T-helper 1 cell treated with Interleukin-12 subunit alpha and Interleukin-12 subunit beta and Interleukin-4 antibody, amounts not matched to agents 30 μg/mL and 1 μg/mL, for 36 hours (primary cell): ENCODE results near the gene LRCH3.

ENCODE experiments used
- H3K27ac Mint-ChIP-seq: one replicate; pipeline ENCODE4 v1.8.0; 2021; ENCODE audit warnings: mild to moderate bottlenecking, mixed read lengths
- H3K27me3 Mint-ChIP-seq: one replicate; pipeline ENCODE4 v1.8.0; 2021; ENCODE audit warnings: low read depth, mixed read lengths
- H3K36me3 Mint-ChIP-seq: one replicate; pipeline ENCODE4 v1.8.0; 2021; ENCODE audit warnings: low read depth, mixed read lengths
- H3K4me1 Mint-ChIP-seq: one replicate; pipeline ENCODE4 v1.8.0; 2021; ENCODE audit warnings: low read depth, mixed read lengths
- H3K4me3 Mint-ChIP-seq: one replicate; pipeline ENCODE4 v1.8.0; 2021; ENCODE audit warnings: mild to moderate bottlenecking, moderate library complexity, mixed read lengths
- H3K9me3 Mint-ChIP-seq: one replicate; pipeline ENCODE4 v1.8.0; 2021; ENCODE audit warnings: mixed read lengths

Gene LRCH3

GRCh38 chr3:197836244-197836643, 45.2 kb downstream of the LRCH3 start:
- Mint-ChIP-seq H3K4me3 (no peak overlapping the region), H3K36me3 (peaks cover 30% of the 10 kb centered on the region), H3K27ac (no peak overlapping the region)

GRCh38 chr3:197837282-197837681, 46.2 kb downstream of the LRCH3 start:
- no peak overlapping the region for H3K4me3 Mint-ChIP-seq
- H3K27me3 Mint-ChIP-seq, result no peaks in the 10 kb centered on the region
- H3K4me1 Mint-ChIP-seq, result peaks cover 2% of the 10 kb centered on the region
- H3K27ac Mint-ChIP-seq, result no peak overlapping the region
- H3K9me3 Mint-ChIP-seq, result no peaks in the 10 kb centered on the region
- peaks cover 36% of the 10 kb centered on the region for H3K36me3 Mint-ChIP-seq

More at GRCh38 chr3:197836244-197836643, 45.2 kb downstream of the LRCH3 start:
- H3K9me3 Mint-ChIP-seq, result no peaks in the 10 kb centered on the region
- no peaks in the 10 kb centered on the region for H3K27me3 Mint-ChIP-seq
- H3K4me1 Mint-ChIP-seq, result peaks cover 2% of the 10 kb centered on the region

GRCh38 chr3:197841789-197842188, 50.7 kb downstream of the LRCH3 start:
- Mint-ChIP-seq H3K27ac (no peak overlapping the region), H3K4me1 (peaks cover 4% of the 10 kb centered on the region), H3K36me3 (peaks cover 35% of the 10 kb centered on the region), H3K27me3 (no peaks in the 10 kb centered on the region), H3K9me3 (no peaks in the 10 kb centered on the region), H3K4me3 (no peak overlapping the region)

GRCh38 chr3:197846491-197846890, 55.4 kb downstream of the LRCH3 start:
- H3K9me3 Mint-ChIP-seq, result no peaks in the 10 kb centered on the region
- H3K4me1 Mint-ChIP-seq, result peaks cover 14% of the 10 kb centered on the region
- H3K4me3 Mint-ChIP-seq, result no peak overlapping the region
- H3K27me3 Mint-ChIP-seq, result no peaks in the 10 kb centered on the region
- H3K36me3 Mint-ChIP-seq, result peaks cover 45% of the 10 kb centered on the region
- H3K27ac Mint-ChIP-seq, result no peak overlapping the region

- Mint-ChIP-seq H3K27ac (peak overlapping the region; percentile 92), H3K9me3 (no peaks in the 10 kb centered on the region)
Measured at GRCh38 chr3:197847866-197848401, 56.9 kb downstream of the LRCH3 start.

GRCh38 chr3:197854596-197855343, 63.7 kb downstream of the LRCH3 start:
- Mint-ChIP-seq H3K27ac (no peak overlapping the region), H3K36me3 (peaks cover 37% of the 10 kb centered on the region), H3K27me3 (no peaks in the 10 kb centered on the region), H3K9me3 (no peaks in the 10 kb centered on the region), H3K4me1 (no peaks in the 10 kb centered on the region), H3K4me3 (no peak overlapping the region)

More at GRCh38 chr3:197847866-197848401, 56.9 kb downstream of the LRCH3 start:
- Mint-ChIP-seq H3K4me1 (peaks cover 14% of the 10 kb centered on the region), H3K27me3 (no peaks in the 10 kb centered on the region), H3K36me3 (peaks cover 44% of the 10 kb centered on the region), H3K4me3 (peak overlapping the region; percentile 74)

GRCh38 chr3:197855571-197855970, 64.5 kb downstream of the LRCH3 start:
- Mint-ChIP-seq H3K27ac (no peak overlapping the region), H3K4me1 (no peaks in the 10 kb centered on the region), H3K9me3 (no peaks in the 10 kb centered on the region), H3K36me3 (peaks cover 39% of the 10 kb centered on the region), H3K4me3 (no peak overlapping the region), H3K27me3 (no peaks in the 10 kb centered on the region)

GRCh38 chr3:197856199-197856816, 65.3 kb downstream of the LRCH3 start:
- Mint-ChIP-seq H3K4me3 (no peak overlapping the region), H3K27me3 (no peaks in the 10 kb centered on the region), H3K9me3 (no peaks in the 10 kb centered on the region), H3K36me3 (peaks cover 36% of the 10 kb centered on the region), H3K4me1 (peaks cover 3% of the 10 kb centered on the region), H3K27ac (no peak overlapping the region)

- Mint-ChIP-seq H3K36me3 (peaks cover 31% of the 10 kb centered on the region), H3K27me3 (no peaks in the 10 kb centered on the region)
Measured at GRCh38 chr3:197858133-197858532, 67.1 kb downstream of the LRCH3 start.

GRCh38 chr3:197858598-197858997, 67.5 kb downstream of the LRCH3 start:
- H3K36me3 Mint-ChIP-seq, result peaks cover 34% of the 10 kb centered on the region
- no peak overlapping the region for H3K4me3 Mint-ChIP-seq
- no peak overlapping the region for H3K27ac Mint-ChIP-seq
- no peaks in the 10 kb centered on the region for H3K27me3 Mint-ChIP-seq
- peaks cover 3% of the 10 kb centered on the region for H3K4me1 Mint-ChIP-seq
- H3K9me3 Mint-ChIP-seq, result no peaks in the 10 kb centered on the region

More at GRCh38 chr3:197858133-197858532, 67.1 kb downstream of the LRCH3 start:
- Mint-ChIP-seq H3K27ac (no peak overlapping the region), H3K9me3 (no peaks in the 10 kb centered on the region), H3K4me3 (no peak overlapping the region), H3K4me1 (peaks cover 3% of the 10 kb centered on the region)

GRCh38 chr3:197866035-197866434, 75.0 kb downstream of the LRCH3 start:
- Mint-ChIP-seq H3K9me3 (no peaks in the 10 kb centered on the region), H3K27ac (no peak overlapping the region), H3K27me3 (no peaks in the 10 kb centered on the region), H3K4me1 (peaks cover 10% of the 10 kb centered on the region), H3K36me3 (peaks cover 12% of the 10 kb centered on the region), H3K4me3 (no peak overlapping the region)

GRCh38 chr3:197873329-197873728, 82.3 kb downstream of the LRCH3 start:
- no peak overlapping the region for H3K27ac Mint-ChIP-seq
- no peaks in the 10 kb centered on the region for H3K9me3 Mint-ChIP-seq
- peaks cover 11% of the 10 kb centered on the region for H3K4me1 Mint-ChIP-seq
- H3K4me3 Mint-ChIP-seq, result no peak overlapping the region
- no peaks in the 10 kb centered on the region for H3K27me3 Mint-ChIP-seq
- peaks cover 32% of the 10 kb centered on the region for H3K36me3 Mint-ChIP-seq

- no peaks in the 10 kb centered on the region for H3K9me3 Mint-ChIP-seq
- H3K36me3 Mint-ChIP-seq, result peaks cover 34% of the 10 kb centered on the region
Measured at GRCh38 chr3:197874064-197874463, 83.0 kb downstream of the LRCH3 start.

GRCh38 chr3:197874653-197875052, 83.6 kb downstream of the LRCH3 start:
- Mint-ChIP-seq H3K4me1 (peaks cover 13% of the 10 kb centered on the region), H3K4me3 (no peak overlapping the region), H3K27me3 (no peaks in the 10 kb centered on the region), H3K9me3 (no peaks in the 10 kb centered on the region), H3K36me3 (peaks cover 34% of the 10 kb centered on the region), H3K27ac (no peak overlapping the region)

More at GRCh38 chr3:197874064-197874463, 83.0 kb downstream of the LRCH3 start:
- no peaks in the 10 kb centered on the region for H3K27me3 Mint-ChIP-seq
- no peak overlapping the region for H3K4me3 Mint-ChIP-seq
- H3K4me1 Mint-ChIP-seq, result peaks cover 12% of the 10 kb centered on the region
- no peak overlapping the region for H3K27ac Mint-ChIP-seq

- no peak overlapping the region for H3K4me3 Mint-ChIP-seq
- H3K27ac Mint-ChIP-seq, result peak overlapping the region; percentile 88
- no peaks in the 10 kb centered on the region for H3K9me3 Mint-ChIP-seq
- H3K4me1 Mint-ChIP-seq, result peaks cover 19% of the 10 kb centered on the region
- no peaks in the 10 kb centered on the region for H3K27me3 Mint-ChIP-seq
- peaks cover 32% of the 10 kb centered on the region for H3K36me3 Mint-ChIP-seq
Measured at GRCh38 chr3:197877902-197878301, 86.8 kb downstream of the LRCH3 start.
